ENCODE measurements around the gene PPP2R3C.

GRCh38 chr14:35043046-35043445 is 78.7 kb downstream of the PPP2R3C start:
- TF ChIP-seq POLR2A (IDR thresholded peaks at IDR 0.05; ENCODE audit: low read length) (no peak), GATA1 (IDR thresholded peaks at IDR 0.05; ENCODE audit: low read depth, low read length) (no peak)

Data from erythroblast (primary cell).